ENCODE data around the gene ACTR10. TPM values are rescaled to one million over a fixed set of nuclear protein-coding genes. Genes with fewer than 3 reads are reported as not detected.

ACTR10 gene
- total RNA-seq, 4 donors from 2014 or later = 70.6 to 104 (median 88.8) TPM

- Histone ChIP-seq H3K27me3 (no peaks in the 10 kb centered on the region), H3K36me3 (peaks cover 0 to 20% of the 10 kb centered on the region in 2 donors), H3K4me3 (no peak overlapping the region), H3K27ac (no peak overlapping the region), H3K4me1 (peaks cover 27 to 29% of the 10 kb centered on the region in 2 donors), H3K9me3 (no peaks in the 10 kb centered on the region)
- intact Hi-C loops (cut with DNase I; ENCODE audit: low total_unique reads) = no loop called here
- no peak for ATAC-seq
- in situ Hi-C loops (cut with MboI; ENCODE audit: low sequenced_read_pairs in 4 of 4) = no loop called here
- TF ChIP-seq POLR2A (IDR thresholded peaks at IDR 0.05) = no peak
- TF ChIP-seq, protein P1, sequence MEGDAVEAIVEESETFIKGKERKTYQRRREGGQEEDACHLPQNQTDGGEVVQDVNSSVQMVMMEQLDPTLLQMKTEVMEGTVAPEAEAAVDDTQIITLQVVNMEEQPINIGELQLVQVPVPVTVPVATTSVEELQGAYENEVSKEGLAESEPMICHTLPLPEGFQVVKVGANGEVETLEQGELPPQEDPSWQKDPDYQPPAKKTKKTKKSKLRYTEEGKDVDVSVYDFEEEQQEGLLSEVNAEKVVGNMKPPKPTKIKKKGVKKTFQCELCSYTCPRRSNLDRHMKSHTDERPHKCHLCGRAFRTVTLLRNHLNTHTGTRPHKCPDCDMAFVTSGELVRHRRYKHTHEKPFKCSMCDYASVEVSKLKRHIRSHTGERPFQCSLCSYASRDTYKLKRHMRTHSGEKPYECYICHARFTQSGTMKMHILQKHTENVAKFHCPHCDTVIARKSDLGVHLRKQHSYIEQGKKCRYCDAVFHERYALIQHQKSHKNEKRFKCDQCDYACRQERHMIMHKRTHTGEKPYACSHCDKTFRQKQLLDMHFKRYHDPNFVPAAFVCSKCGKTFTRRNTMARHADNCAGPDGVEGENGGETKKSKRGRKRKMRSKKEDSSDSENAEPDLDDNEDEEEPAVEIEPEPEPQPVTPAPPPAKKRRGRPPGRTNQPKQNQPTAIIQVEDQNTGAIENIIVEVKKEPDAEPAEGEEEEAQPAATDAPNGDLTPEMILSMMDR (IDR thresholded peaks at IDR 0.05 in 4 of 5, conservative IDR thresholded peaks at IDR 0.05 in 1 of 5) = no peak
- DNase-seq = no peak
These were observed 78.2 kb downstream of the ACTR10 start for GRCh38 chr14:58278177-58278576.

GRCh38 chr14:58280954-58281787 is 81.2 kb downstream of the ACTR10 start:
- H3K36me3 ChIP-seq = peaks cover 0 to 43% of the 10 kb centered on the region in 2 donors
- H3K27ac ChIP-seq = peak overlapping the region; percentile 67 to 75 (median 70)
- peaks cover 36 to 42% of the 10 kb centered on the region in 2 donors for H3K4me1 ChIP-seq
- in situ Hi-C loops (cut with MboI; ENCODE audit: low sequenced_read_pairs in 4 of 4) = no loop called here
- H3K9me3 ChIP-seq = no peaks in the 10 kb centered on the region
- no peak for DNase-seq
- H3K4me3 ChIP-seq = no peak overlapping the region
- no peak for TF ChIP-seq POLR2A (IDR thresholded peaks at IDR 0.05)
- TF ChIP-seq, protein P1 (IDR thresholded peaks at IDR 0.05 in 4 of 5, conservative IDR thresholded peaks at IDR 0.05 in 1 of 5) = no peak
- intact Hi-C loops (cut with DNase I; ENCODE audit: low total_unique reads) = no loop called here
- H3K27me3 ChIP-seq = no peaks in the 10 kb centered on the region
- peak; percentile 34 to 69 for ATAC-seq

- ATAC-seq = no peak
- intact Hi-C loops (cut with DNase I; ENCODE audit: low total_unique reads) (no loop called here), in situ Hi-C loops (cut with MboI; ENCODE audit: low sequenced_read_pairs in 4 of 4) (no loop called here)
- peaks cover 0 to 44% of the 10 kb centered on the region in 2 donors for H3K36me3 ChIP-seq
- TF ChIP-seq POLR2A (IDR thresholded peaks at IDR 0.05) = no peak
- no peaks in the 10 kb centered on the region for H3K9me3 ChIP-seq
- no peak overlapping the region for H3K4me3 ChIP-seq
- peak overlapping the region; percentile 67 to 75 (median 70) for H3K27ac ChIP-seq
- DNase-seq = no peak
- no peaks in the 10 kb centered on the region for H3K27me3 ChIP-seq
- peaks cover 36 to 42% of the 10 kb centered on the region in 2 donors for H3K4me1 ChIP-seq
These were observed 82.0 kb downstream of the ACTR10 start for GRCh38 chr14:58281969-58282368.

GRCh38 chr14:58282925-58283593 is 83.1 kb downstream of the ACTR10 start:
- DNase-seq = no peak
- H3K27me3 ChIP-seq = no peaks in the 10 kb centered on the region
- peaks cover 0 to 55% of the 10 kb centered on the region in 2 donors for H3K36me3 ChIP-seq
- in situ Hi-C loops (cut with MboI; ENCODE audit: low sequenced_read_pairs in 4 of 4) = no loop called here
- peak overlapping the region; percentile 67 to 75 (median 70) for H3K27ac ChIP-seq
- intact Hi-C loops (cut with DNase I; ENCODE audit: low total_unique reads) = no loop called here
- H3K9me3 ChIP-seq = no peaks in the 10 kb centered on the region
- ATAC-seq = peak; percentile 61 to 84
- TF ChIP-seq POLR2A (IDR thresholded peaks at IDR 0.05) = no peak
- TF ChIP-seq, protein P1 (IDR thresholded peaks at IDR 0.05 in 4 of 5, conservative IDR thresholded peaks at IDR 0.05 in 1 of 5) = no peak
- H3K4me3 ChIP-seq = no peak overlapping the region
- H3K4me1 ChIP-seq = peaks cover 36 to 42% of the 10 kb centered on the region in 2 donors

- ATAC-seq (no peak), DNase-seq (no peak)
- in situ Hi-C loops (cut with MboI; ENCODE audit: low sequenced_read_pairs in 4 of 4) = no loop called here
- TF ChIP-seq, protein P1 (IDR thresholded peaks at IDR 0.05 in 4 of 5, conservative IDR thresholded peaks at IDR 0.05 in 1 of 5) = no peak
- TF ChIP-seq POLR2A (IDR thresholded peaks at IDR 0.05) = no peak
- Histone ChIP-seq H3K27ac (peak overlapping the region; percentile 67 to 75 (median 70)), H3K27me3 (no peaks in the 10 kb centered on the region), H3K4me3 (no peak overlapping the region), H3K9me3 (no peaks in the 10 kb centered on the region), H3K4me1 (peaks cover 37 to 42% of the 10 kb centered on the region in 2 donors), H3K36me3 (peaks cover 0 to 62% of the 10 kb centered on the region in 2 donors)
- intact Hi-C loops (cut with DNase I; ENCODE audit: low total_unique reads) = no loop called here
These were observed 83.8 kb downstream of the ACTR10 start for GRCh38 chr14:58283730-58284129.

Measured in gastrocnemius medialis (tissue), 4 donors.